ENCODE results near the gene SETDB1. TPM values are rescaled to one million over a fixed set of nuclear protein-coding genes. Genes with fewer than 3 reads are reported as not detected.

SETDB1 gene
- total RNA-seq, 2 donors from 2014 or later = 68.6 to 73.5 TPM

DNA sequence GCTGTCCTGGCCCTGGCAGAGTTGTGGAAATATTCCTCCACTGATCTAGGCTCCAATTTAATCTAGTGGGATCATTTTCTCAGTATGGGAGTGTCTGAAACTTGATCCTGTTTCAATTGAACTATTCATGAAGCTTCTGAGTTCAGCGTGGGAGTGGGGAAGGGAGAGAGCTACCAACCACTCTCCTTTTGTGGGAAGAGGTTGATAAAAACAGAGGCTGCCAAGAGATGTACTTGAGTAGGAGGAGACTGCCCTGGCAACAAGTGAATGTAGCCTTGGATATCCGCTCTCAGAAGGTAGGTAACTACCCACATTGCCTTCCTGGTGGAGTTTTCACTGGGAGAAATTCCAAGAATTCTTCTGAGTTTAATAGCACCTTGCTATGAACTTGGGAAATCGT lies 39.1 kb upstream of the SETDB1 start, which contains the start of gene CTXND2:
Gene CTXND2 (plus strand): TSS at position 119 of the 400 bp plus-strand sequence. CDS start 25,179 bp downstream, outside the sequence.
- H3K27ac Mint-ChIP-seq = no peak within 1 kb of the TSS
- H3K4me3 ChIP-seq (ENCODE audit: low read length) = no peak within 1 kb of the TSS
- no peak for DNase-seq
- no peaks in the 10 kb centered on the region for H3K27me3 Mint-ChIP-seq (ENCODE audit: insufficient read depth)
- H3K4me3 Mint-ChIP-seq = no peak within 1 kb of the TSS
- H3K9ac ChIP-seq (ENCODE audit: extremely low read depth, low read length, poor library complexity, severe bottlenecking) = no peak within 1 kb of the TSS
- H3K27ac ChIP-seq (ENCODE audit: low read depth, low read length) = no peak within 1 kb of the TSS
- H3K4me1 Mint-ChIP-seq = peaks cover 4% of the 10 kb centered on the region
- H3K4me1 ChIP-seq (ENCODE audit: control insufficient read depth, insufficient read depth, low read length) = no peaks in the 10 kb centered on the region
- H3K9me3 ChIP-seq (ENCODE audit: control insufficient read depth, low read length) = no peaks in the 10 kb centered on the region
- no peaks in the 10 kb centered on the region for H3K9me3 Mint-ChIP-seq
- TF ChIP-seq, protein P1, sequence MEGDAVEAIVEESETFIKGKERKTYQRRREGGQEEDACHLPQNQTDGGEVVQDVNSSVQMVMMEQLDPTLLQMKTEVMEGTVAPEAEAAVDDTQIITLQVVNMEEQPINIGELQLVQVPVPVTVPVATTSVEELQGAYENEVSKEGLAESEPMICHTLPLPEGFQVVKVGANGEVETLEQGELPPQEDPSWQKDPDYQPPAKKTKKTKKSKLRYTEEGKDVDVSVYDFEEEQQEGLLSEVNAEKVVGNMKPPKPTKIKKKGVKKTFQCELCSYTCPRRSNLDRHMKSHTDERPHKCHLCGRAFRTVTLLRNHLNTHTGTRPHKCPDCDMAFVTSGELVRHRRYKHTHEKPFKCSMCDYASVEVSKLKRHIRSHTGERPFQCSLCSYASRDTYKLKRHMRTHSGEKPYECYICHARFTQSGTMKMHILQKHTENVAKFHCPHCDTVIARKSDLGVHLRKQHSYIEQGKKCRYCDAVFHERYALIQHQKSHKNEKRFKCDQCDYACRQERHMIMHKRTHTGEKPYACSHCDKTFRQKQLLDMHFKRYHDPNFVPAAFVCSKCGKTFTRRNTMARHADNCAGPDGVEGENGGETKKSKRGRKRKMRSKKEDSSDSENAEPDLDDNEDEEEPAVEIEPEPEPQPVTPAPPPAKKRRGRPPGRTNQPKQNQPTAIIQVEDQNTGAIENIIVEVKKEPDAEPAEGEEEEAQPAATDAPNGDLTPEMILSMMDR (conservative IDR thresholded peaks at IDR 0.05) = no peak
- no peaks in the 10 kb centered on the region for H3K36me3 ChIP-seq (ENCODE audit: control insufficient read depth, insufficient read depth, low read length)
- H3K27me3 ChIP-seq (ENCODE audit: control insufficient read depth, insufficient read depth, low read length, poor library complexity, severe bottlenecking) = no peaks in the 10 kb centered on the region
- WGBS, 2 experiments (ENCODE audit: insufficient coverage in 1 of 2, insufficient read length in 1 of 2) = 63 to 75% methylated on average over 2 of the region's 3 CpGs
- no peaks in the 10 kb centered on the region for H3K36me3 Mint-ChIP-seq (ENCODE audit: low read depth)

DNA sequence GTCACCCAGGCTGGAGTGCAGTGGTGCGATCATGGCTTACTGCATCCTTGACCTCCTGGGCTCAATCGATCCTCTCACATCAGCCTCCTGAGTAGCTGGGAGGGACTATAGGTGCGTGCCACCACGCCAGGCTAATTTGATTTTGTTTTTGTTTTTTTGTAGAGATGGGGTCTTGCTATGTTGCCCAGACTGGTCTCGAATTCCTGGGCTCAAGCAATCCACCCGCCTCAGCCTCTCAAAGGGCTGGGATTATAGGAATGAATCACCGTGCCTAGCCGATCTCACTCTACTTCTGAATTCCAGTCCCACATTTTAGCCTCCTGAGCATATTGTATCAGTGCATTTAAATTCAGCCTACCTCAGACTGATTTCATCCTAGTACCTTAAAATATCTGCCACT lies 37.4 kb upstream of the SETDB1 start:
- no peak overlapping the region for H3K4me3 ChIP-seq (ENCODE audit: low read length)
- H3K36me3 Mint-ChIP-seq (ENCODE audit: low read depth) = no peaks in the 10 kb centered on the region
- no peak overlapping the region for H3K9ac ChIP-seq (ENCODE audit: extremely low read depth, low read length, poor library complexity, severe bottlenecking)
- WGBS, 2 experiments (ENCODE audit: insufficient coverage in 1 of 2, insufficient read length in 1 of 2) = 83 to 86% methylated on average over 6 to 8 of the region's 8 CpGs
- no peak for DNase-seq
- no peak overlapping the region for H3K27ac ChIP-seq (ENCODE audit: low read depth, low read length)
- no peaks in the 10 kb centered on the region for H3K27me3 ChIP-seq (ENCODE audit: control insufficient read depth, insufficient read depth, low read length, poor library complexity, severe bottlenecking)
- H3K36me3 ChIP-seq (ENCODE audit: control insufficient read depth, insufficient read depth, low read length) = no peaks in the 10 kb centered on the region
- no peaks in the 10 kb centered on the region for H3K27me3 Mint-ChIP-seq (ENCODE audit: insufficient read depth)
- TF ChIP-seq, protein P1 (conservative IDR thresholded peaks at IDR 0.05) = no peak
- peaks cover 4% of the 10 kb centered on the region for H3K4me1 Mint-ChIP-seq
- H3K27ac Mint-ChIP-seq = no peak overlapping the region
- no peak overlapping the region for H3K4me3 Mint-ChIP-seq
- no peaks in the 10 kb centered on the region for H3K9me3 Mint-ChIP-seq
- no peaks in the 10 kb centered on the region for H3K4me1 ChIP-seq (ENCODE audit: control insufficient read depth, insufficient read depth, low read length)
- no peaks in the 10 kb centered on the region for H3K9me3 ChIP-seq (ENCODE audit: control insufficient read depth, low read length)

DNA sequence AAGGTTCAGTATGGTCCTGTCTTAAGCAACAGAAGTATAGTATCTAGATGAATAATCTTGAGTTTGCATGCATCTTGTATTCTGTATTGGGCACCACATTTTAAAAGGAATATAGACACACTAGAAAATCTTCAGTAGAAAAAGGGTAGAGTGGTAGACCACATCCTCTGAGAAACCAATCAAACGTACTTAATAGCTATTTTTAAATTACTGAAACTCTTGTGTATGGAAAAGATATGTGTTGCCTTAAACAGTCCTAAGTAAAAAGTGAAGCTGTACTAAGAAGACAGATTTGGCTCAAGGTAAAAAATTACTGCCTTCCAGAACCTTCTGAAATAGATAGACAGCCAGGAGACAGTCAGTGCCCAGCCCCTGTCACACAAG lies 36.1 kb upstream of the SETDB1 start:
- WGBS, 2 experiments (ENCODE audit: insufficient coverage in 1 of 2, insufficient read length in 1 of 2) = 100% methylated on average over 1 of the region's 1 CpG; no CpG with 5 or more reads in 1 of the 2 experiments
- Histone ChIP-seq H3K27ac (ENCODE audit: low read depth, low read length) (no peak overlapping the region), H3K9ac (ENCODE audit: extremely low read depth, low read length, poor library complexity, severe bottlenecking) (no peak overlapping the region), H3K4me3 (ENCODE audit: low read length) (no peak overlapping the region), H3K27me3 (ENCODE audit: control insufficient read depth, insufficient read depth, low read length, poor library complexity, severe bottlenecking) (no peaks in the 10 kb centered on the region), H3K9me3 (ENCODE audit: control insufficient read depth, low read length) (no peaks in the 10 kb centered on the region), H3K4me1 (ENCODE audit: control insufficient read depth, insufficient read depth, low read length) (no peaks in the 10 kb centered on the region), H3K36me3 (ENCODE audit: control insufficient read depth, insufficient read depth, low read length) (no peaks in the 10 kb centered on the region)
- no peaks in the 10 kb centered on the region for H3K27me3 Mint-ChIP-seq (ENCODE audit: insufficient read depth)
- peaks cover 4% of the 10 kb centered on the region for H3K4me1 Mint-ChIP-seq
- no peak overlapping the region for H3K27ac Mint-ChIP-seq
- TF ChIP-seq, protein P1 (conservative IDR thresholded peaks at IDR 0.05) = no peak
- H3K36me3 Mint-ChIP-seq (ENCODE audit: low read depth) = no peaks in the 10 kb centered on the region
- H3K9me3 Mint-ChIP-seq = no peaks in the 10 kb centered on the region
- DNase-seq = no peak
- H3K4me3 Mint-ChIP-seq = no peak overlapping the region
